ENCODE measurements around the gene TMEM119.

- TF ChIP-seq CTCF (IDR thresholded peaks at IDR 0.05) (no peak), POLR2A (IDR thresholded peaks at IDR 0.05) (no peak)
Observed at GRCh38 chr12:108565976-108566375, 31.9 kb downstream of the TMEM119 start.
